HG03159 (cell line): Measurements from ENCODE around the gene KLK11.

Experiments used
- ATAC-seq: cut with Tn5 transposase; IDR thresholded peaks from one replicate; pipeline ENCODE4 v1.9.1; 2021; ENCODE audit warnings: mild to moderate bottlenecking, moderate library complexity; ENCODE audit not compliant: unreplicated experiment

The KLK11 gene

GRCh38 chr19:50974702-50975556 is 51.5 kb downstream of the KLK11 start:
- no peak for ATAC-seq

GRCh38 chr19:50972795-50973376 is 53.5 kb downstream of the KLK11 start:
- no peak for ATAC-seq
